Measurements from ENCODE around the gene IL6.
"Not testable (repeated sequence)": the region's sequence is repeated elsewhere in the genome, so short reads cannot be mapped to it uniquely, and the experiment has no call there.

Gene IL6

DNA sequence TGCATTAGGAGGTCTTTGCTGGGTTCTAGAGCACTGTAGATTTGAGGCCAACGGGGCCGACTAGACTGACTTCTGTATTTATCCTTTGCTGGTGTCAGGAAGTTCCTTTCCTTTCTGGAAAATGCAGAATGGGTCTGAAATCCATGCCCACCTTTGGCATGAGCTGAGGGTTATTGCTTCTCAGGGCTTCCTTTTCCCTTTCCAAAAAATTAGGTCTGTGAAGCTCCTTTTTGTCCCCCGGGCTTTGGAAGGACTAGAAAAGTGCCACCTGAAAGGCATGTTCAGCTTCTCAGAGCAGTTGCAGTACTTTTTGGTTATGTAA, 675 bp downstream of the IL6 start:
- DNase-seq = no peak

DNA sequence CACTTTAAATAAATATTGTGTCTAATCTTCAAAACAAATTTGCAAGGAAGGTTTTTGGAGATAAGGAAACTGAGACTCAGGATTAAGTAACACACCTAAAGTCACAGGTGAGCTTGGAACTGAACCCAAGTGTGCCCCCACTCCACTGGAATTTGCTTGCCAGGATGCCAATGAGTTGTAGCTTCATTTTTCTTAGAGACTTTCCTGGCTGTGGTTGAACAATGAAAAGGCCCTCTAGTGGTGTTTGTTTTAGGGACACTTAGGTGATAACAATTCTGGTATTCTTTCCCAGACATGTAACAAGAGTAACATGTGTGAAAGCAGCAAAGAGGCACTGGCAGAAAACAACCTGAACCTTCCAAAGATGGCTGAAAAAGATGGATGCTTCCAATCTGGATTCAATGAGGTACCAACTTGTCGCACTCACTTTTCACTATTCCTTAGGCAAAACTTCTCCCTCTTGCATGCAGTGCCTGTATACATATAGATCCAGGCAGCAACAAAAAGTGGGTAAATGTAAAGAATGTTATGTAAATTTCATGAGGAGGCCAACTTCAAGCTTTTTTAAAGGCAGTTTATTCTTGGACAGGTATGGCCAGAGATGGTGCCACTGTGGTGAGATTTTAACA, 1.5 kb downstream of the IL6 start:
- no peak for DNase-seq

DNA sequence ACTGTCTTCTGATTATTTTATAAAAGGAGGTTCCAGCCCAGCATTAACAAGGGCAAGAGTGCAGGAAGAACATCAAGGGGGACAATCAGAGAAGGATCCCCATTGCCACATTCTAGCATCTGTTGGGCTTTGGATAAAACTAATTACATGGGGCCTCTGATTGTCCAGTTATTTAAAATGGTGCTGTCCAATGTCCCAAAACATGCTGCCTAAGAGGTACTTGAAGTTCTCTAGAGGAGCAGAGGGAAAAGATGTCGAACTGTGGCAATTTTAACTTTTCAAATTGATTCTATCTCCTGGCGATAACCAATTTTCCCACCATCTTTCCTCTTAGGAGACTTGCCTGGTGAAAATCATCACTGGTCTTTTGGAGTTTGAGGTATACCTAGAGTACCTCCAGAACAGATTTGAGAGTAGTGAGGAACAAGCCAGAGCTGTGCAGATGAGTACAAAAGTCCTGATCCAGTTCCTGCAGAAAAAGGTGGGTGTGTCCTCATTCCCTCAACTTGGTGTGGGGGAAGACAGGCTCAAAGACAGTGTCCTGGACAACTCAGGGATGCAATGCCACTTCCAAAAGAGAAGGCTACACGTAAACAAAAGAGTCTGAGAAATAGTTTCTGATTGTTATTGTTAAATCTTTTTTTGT, 2.3 kb downstream of the IL6 start:
- no peak for DNase-seq

DNA sequence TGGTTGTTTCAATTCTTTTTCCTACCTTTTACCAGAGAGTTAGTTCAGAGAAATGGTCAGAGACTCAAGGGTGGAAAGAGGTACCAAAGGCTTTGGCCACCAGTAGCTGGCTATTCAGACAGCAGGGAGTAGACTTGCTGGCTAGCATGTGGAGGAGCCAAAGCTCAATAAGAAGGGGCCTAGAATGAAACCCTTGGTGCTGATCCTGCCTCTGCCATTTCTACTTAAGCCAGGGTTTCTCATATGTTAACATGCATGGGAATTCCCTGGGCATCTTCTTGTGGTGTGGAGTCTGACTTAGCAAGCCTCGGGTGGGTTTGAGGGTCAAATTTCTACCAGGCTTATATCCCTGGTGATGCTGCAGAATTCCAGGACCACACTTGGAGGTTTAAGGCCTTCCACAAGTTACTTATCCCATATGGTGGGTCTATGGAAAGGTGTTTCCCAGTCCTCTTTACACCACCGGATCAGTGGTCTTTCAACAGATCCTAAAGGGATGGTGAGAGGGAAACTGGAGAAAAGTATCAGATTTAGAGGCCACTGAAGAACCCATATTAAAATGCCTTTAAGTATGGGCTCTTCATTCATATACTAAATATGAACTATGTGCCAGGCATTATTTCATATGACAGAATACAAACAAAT, 3.2 kb downstream of the IL6 start:
- no peak for DNase-seq

DNA sequence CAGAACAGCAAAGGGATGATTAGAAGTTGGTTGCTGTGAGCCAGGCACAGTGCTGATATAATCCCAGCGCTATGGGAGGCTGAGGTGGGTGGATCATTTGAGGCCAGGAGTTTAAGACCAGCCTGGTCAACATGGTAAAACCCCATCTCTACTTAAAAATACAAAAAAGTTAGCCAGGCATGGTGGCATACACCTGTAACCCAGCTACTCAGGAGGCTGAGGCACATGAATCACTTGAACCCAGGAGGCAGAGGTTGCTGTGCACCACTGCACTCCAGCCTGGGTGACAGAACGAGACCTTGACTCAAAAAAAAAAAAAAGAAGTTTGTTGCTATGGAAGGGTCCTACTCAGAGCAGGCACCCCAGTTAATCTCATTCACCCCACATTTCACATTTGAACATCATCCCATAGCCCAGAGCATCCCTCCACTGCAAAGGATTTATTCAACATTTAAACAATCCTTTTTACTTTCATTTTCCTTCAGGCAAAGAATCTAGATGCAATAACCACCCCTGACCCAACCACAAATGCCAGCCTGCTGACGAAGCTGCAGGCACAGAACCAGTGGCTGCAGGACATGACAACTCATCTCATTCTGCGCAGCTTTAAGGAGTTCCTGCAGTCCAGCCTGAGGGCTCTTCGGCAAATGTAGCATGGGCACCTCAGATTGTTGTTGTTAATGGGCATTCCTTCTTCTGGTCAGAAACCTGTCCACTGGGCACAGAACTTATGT, 4.1 kb downstream of the IL6 start:
- no peak for DNase-seq

DNA sequence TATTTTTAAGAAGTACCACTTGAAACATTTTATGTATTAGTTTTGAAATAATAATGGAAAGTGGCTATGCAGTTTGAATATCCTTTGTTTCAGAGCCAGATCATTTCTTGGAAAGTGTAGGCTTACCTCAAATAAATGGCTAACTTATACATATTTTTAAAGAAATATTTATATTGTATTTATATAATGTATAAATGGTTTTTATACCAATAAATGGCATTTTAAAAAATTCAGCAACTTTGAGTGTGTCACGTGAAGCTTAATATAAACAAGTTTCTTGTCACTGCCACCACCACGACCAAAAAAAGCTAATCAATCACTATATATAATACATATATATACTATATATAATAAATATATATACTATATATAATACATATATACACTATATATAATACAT, 4.8 kb downstream of the IL6 start:
- no peak for DNase-seq

DNA sequence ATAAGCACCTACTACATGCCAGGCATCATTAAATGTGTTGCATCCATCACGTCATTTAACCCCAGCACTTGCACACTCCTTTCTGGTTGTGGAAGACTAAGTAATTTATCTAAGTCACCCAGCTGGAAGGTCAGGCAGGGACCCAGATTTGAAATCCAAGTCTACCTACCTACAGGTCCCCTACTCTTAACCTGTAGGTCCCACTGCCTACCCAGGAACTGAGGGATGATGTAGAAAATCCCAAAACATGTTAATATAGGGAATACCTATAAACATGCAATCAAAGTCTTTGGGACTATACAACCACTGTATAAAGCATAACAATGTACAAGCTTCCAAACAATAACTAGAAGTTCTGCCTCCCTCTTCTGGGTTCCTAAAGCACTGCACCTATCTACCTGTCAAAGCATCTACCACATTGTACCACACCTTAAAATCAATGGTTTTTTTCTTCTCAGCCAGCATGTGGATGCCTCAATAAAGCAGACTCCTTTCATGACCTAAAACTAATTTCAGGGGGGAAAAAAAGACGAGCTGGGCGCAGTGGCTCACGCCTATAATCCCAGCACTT, 5.6 kb downstream of the IL6 start:
- no peak for DNase-seq

DNA sequence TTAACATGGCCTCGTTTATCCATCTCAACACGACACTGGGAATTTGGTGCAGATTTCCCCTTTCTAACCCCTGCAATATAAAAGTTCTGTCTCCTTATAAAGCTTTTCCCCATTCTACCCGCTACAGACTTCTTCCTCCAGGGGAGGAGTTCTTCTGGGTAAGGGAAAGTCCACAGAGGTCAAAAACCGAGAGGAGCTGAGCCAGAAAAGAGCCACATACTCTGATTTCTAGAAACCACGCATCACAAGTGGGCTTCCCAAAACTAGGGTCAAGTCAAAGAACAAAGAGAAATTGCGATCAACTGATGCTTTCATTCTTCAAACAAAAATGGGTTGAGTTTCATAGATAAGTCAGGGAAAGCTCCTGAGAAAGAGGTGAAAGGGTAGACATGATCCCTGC, 6.8 kb downstream of the IL6 start:
- no peak for DNase-seq

DNA sequence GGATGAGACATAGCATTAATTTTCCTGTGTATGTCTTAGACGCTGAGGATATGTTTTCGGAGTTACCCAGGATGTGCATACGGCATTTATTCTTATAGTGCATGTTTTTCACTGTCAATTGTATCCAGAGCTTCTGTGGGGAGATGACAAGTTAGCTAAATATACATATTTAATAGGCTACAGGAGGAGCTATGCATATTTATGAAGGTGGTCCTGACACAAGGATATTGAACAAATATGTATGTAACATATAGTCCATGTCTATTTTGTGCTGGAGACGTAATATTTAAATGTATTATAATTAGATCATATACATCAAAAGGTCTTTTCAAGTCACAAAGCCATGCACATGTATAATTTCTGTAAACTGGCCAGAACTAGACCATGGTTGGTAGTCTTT, 16.0 kb downstream of the IL6 start:
- no peak for DNase-seq

DNA sequence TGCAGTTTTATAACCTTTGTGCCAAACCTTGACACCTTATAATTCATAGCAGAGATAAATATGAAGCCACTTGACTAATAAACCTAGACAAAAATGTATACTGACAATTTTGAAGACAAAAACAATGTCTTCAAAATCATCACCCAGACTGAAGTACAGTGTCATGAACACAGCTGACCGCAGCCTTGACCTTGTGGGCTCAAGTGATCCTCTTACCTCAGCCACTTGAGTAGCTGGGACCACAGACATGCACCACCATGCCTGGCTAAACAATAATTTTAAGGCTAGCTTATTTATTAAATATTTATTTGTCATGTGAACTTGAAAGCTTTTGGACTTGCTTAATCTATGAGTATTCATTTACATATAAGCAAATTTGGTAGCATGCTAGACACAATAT, 24.3 kb downstream of the IL6 start:
- no peak for DNase-seq

DNA sequence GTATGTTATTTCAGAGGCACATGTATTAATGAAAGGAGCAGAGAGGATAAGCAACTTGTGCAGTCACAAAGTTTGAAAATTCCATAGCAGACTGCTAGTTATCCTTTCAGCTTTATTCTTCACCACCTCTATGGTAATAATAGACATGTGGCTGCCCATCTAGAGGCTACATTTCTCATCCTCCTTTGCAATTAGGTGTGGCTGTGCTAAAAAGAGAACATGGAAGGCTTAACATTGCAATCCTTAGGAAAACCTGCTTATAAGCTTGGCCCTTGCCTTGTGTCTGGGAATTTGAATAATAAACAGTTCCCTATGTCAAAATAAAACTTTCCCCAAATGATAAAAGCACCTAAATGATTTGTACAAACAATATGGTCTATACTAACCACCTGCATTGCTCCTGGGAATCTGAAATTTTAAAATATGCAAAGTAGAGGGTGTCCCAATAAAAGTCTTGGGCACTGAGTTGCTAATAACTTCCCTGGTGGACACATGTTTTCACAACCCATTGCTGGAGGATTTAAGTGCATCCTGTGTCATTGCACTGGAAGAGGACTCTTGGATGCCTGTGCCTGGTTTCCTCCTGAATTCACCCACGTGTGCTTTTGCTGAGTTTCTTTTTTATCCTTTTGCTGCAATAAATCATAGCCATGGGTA, 30.5 kb downstream of the IL6 start:
- DNase-seq = no peak

DNA sequence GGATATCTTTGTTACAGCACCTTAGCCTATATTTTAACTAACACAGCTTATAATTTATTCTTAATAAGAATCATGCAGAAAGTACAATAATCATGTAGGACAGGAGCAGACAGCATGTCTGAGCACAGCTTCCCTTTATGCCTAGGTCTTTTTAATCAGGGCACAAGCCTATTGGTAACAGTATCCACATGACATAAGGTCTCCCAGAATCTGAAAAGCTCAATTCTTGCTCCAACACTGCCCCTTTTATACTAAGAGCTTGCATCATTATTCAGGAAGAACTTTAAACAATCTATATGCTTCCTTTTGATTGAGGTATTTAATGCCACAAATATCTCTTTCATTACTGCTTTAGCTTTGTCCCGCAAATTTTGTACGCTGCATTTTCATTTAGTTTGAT, 31.6 kb downstream of the IL6 start:
- no peak for DNase-seq

DNA sequence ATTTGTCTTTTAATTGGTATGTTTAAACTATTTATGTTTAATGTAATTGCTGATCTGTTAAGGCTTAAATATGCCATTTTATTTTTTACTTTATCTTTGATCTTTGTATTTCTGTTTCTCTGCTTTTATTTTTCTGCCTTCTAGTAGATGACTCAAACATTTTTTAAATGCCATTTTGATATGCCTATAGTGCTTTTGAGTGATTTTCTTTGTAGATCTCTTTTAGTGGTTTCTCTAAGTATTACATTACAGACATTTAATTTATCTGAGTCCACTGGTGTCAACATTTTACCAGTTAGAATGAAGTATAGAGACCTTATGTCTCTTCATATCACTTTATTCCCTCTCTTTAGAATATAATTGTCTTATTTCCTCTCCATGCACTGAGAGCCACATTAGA, 32.7 kb downstream of the IL6 start:
- no peak for DNase-seq

DNA sequence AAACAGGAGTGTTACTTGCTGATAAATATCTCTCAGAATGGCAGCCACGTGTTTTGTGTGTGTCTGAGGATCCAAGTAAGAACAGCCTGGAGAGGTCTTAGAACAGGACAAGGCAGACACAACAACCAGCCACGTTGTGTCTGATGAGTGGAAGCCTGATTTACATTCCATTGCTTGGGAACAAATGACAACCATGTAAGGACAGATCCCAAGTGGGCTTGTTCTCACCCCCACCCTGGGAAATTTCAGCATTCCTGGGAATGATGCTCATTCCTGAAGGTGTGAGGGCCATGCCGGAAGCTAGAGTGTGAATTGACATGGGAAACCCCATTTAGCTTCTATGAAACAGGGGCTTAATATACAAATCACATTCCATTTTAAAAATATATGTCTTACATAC, 35.9 kb downstream of the IL6 start:
- no peak for DNase-seq

DNA sequence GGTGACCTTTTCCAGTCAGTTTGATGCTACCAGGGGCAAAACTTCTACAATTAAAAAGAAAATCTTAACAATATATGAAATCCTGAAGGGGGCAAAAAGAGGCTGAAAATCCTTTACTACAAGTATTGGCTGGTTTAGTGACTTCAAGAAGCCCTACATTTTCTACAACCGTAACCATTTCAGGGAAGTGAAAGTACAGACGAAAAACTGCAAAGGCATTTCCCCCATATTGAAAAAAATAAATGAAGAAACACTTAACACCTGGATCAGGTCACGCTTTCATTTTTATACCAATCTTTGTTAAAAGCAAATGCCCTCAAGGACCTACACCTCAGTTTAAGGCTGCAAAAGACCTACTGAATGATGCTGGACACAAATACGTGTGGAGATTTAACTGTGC, 38.6 kb downstream of the IL6 start:
- DNase-seq = no peak

DNA sequence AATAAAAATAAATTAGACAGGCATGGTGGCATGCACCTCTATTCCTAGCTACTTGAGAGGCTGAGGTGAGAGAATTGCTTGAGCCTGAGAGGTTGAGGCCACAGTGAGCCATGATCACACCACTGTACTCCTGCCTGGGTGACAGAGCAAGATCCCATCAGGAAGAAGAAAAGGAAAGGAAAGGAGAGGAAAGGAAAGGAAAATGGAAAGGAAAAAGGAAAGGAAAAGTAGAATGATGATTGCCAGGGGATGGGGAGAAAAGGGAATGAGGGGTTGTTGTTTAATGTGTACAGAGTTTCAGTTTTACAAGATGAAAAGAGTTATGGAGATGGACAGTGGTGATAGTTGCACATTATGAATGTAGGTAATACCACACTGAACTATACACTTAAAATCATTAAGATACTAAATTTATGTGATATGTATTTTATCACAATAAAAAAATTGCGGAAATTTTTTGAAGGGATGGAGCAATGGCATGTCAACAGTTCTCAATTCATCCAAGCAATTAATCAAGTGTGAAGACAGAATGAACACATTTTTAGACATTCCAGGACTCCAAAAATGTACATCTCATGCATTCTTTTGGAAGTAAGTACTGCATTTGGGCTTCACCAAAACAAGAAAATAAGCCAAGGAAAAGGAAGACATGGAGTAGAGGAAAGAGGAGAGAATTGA, 44.3 kb downstream of the IL6 start:
- no peak for DNase-seq

DNA sequence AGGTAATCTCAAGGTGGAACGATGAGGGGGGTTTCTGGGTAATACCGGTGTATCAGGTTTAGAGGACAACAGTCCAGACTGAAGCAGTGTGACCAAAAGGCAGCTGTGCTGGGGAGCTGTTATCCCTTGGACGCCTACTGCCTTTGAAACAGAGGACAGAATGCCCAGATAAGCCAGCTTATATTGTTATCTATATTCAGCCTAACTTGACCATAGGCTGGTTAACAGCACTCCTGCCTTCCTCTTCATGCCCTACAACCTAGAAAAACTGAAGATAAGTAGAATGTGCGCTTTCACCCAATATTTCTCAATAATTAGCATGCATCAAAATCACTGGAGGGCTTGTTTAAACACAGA, 44.9 kb downstream of the IL6 start:
- no peak for DNase-seq

DNA sequence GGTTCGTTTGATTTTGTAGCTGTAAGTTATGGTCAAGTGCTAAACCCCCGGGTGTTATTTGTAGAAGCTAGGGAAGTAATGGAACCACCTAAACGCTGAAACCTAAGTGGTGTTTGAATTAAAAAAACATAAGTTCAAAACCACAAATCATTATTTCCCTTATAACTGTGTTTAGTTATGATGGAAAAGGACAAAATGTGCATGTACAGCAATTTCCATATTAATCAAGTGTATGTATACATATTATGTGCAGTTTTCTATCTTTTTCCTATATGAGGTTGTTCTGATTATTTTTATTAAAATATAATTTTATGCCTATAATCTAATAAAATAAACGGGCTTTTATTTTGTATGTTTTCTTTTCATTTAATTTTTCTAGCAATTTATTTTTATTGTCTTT, 45.9 kb downstream of the IL6 start:
- no peak for DNase-seq

DNA sequence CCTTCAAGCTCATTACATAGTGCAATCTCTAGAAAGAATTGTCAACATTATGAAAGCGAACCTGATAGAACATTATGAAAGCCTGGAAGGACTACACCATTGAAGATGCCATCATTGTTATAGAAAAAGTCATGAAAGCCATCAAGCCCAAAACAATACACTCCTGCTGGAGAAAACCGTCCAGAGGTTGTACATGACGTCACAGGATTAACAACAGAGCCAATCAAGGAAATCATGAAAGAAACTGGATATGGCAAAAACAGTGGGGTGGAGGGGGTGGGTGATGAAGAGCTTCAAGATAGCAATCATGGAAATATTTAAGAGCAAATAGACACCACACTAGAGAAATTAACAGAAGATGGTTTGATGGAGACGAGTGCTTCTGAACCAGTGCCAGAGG, 50.0 kb downstream of the IL6 start:
- no peak for DNase-seq

DNA sequence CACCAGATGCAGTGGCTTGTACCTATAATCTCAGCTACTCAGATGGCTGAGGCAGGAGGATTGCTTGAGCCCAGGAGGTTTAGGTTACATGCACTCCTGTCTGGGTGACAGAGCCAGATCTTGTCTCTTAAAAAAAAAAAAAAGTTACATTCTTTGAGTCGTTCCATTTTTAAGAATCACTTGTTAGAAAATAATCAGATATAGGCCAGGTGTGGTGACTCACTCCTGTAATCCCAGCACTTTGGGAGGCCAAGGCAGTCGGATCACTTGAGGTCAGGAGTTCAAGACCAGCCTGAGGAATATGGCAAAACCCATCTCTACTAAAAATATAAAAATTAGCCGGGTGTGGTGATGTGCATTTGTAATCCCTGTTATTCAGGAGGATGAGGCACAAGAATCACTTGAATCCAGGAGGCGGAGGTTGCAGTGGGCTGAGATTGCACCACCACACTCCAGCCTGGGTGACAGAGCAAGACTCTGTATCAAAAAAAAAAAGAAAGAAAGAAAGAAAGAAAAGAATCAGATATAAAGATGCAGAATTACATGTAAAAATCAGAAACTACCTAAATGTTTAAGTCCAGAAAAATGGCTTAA, 52.8 kb downstream of the IL6 start:
- DNase-seq = not testable (repeated sequence)

DNA sequence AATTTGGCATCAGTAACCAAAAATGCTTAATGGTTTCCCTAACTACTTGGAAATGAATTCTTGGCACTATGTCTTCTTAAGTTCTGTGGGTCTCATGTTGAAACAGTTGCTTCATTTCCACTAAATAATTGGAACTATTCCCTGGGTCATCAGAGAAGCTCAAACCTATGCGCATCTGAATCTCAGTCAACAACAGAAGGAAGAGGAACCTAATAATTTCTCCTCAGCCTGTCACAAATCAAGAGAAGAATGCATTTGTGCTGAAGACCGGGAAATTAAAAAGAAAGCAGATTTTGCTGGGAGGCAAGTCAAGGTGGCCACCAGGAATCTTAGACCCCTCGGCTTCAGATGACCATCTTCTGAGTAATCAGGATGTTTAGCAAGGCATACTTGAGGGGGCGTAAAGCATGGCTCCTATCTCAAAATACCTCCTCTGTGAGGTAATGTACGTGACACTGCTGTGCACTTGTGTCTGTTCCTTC, 54.3 kb downstream of the IL6 start:
- no peak for DNase-seq

Data from right kidney (tissue), 1 donor.